Stomach smooth muscle (tissue), 2 donors: ENCODE results near the gene ZNF736.
"Not testable (repeated sequence)": the region's sequence is repeated elsewhere in the genome, so short reads cannot be mapped to it uniquely, and the experiment has no call there.

Source experiments
- H3K27ac ChIP-seq: one replicate; pipeline ENCODE4 v1.7.0; 2013; ENCODE audit warnings: mild to moderate bottlenecking, low read length, inconsistent platforms
- H3K27me3 ChIP-seq, 2 donors: one replicate each; pipeline ENCODE4 v1.7.0; 2013; ENCODE audit warnings: low read length in 2 of 2; ENCODE audit not compliant: insufficient read depth in 2 of 2, control insufficient read depth in 1 of 2
- H3K36me3 ChIP-seq, 2 donors: one replicate each; pipeline ENCODE4 v1.7.0; 2013; ENCODE audit warnings: low read length in 2 of 2; ENCODE audit not compliant: control insufficient read depth in 2 of 2, insufficient read depth in 2 of 2
- H3K4me1 ChIP-seq: one replicate; pipeline ENCODE4 v1.7.0; 2013; ENCODE audit warnings: low read length; ENCODE audit not compliant: control insufficient read depth, insufficient read depth
- H3K4me3 ChIP-seq, 2 donors: one replicate each; pipeline ENCODE4 v1.7.0; 2013; ENCODE audit warnings: low read length in 2 of 2
- H3K9ac ChIP-seq, 2 donors: one replicate each; pipeline ENCODE4 v1.7.0; 2013; ENCODE audit warnings: low read length in 2 of 2, mild to moderate bottlenecking in 1 of 2
- H3K9me3 ChIP-seq, 2 donors: one replicate each; pipeline ENCODE4 v1.7.0; 2013; ENCODE audit warnings: low read length in 2 of 2; ENCODE audit not compliant: control insufficient read depth in 2 of 2
- donor health status: healthy.
- donor health status: Pancreatic carcinoma.

The ZNF736 gene

DNA sequence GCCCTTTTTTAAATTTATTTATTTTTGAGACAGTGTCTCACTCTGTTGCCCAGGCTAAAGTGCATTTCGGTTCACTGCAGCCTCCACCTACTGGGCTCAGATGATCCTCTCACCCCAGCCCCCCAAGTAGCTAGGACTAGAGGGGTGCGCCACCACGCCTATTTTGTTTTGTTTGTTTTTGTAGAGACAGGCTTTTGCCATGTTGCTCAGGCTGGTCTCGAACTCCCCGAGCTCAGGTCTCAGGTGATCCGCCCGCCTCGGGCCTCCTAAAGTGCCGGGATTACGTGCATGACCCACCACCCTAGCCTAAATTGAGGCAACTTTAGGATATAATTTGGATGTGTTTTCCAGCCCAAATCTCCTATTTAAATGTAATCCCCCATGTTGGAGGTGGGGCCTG, 805 bp downstream of the ZNF736 start:
- Histone ChIP-seq H3K9me3 (no peaks in the 10 kb centered on the region), H3K27me3 (no peaks in the 10 kb centered on the region), H3K9ac (peak overlapping the region; percentile 93 to 96), H3K4me3 (peak overlapping the region; percentile 94 to 98), H3K36me3 (no peaks in the 10 kb centered on the region), H3K4me1 (peaks cover 17% of the 10 kb centered on the region), H3K27ac (peak overlapping the region; percentile 62)

DNA sequence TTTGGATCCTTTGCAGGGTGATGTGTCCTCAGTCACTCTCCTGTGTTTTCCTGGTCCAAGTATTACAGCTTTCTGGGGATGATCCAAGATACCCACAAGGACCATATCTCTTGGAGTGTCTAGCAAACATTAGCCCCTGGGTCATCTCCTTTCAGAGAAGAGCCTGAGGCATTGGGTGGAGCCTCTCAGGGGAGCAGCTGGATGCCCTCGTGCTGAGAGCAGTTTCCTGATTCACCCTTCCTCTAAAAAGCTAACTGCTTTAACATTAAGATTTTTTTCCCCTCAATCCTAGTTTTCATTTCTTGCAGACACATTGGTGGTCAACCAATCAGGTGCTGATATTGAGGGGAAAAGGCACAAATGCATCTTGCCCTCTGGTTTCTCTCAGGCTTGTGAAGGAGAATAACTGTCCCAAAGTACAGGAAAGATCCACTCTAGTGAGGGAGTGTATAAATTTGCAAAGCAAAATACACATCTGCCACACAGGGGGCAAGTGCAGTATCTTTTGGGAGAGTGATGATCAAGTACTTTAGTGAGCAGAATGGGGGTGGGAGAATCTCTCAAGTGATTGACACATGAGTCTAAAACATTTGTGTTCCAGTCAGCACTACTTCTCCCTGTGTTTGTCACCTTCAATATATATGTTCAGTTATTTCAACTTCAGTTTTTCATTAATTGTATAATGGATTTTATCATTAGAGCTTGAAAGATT, 2.4 kb downstream of the ZNF736 start:
- H3K27ac ChIP-seq, H3K36me3 ChIP-seq, H3K9ac ChIP-seq, H3K4me3 ChIP-seq, H3K9me3 ChIP-seq, H3K27me3 ChIP-seq: not testable (repeated sequence)
- H3K4me1 ChIP-seq, result peaks cover 17% of the 10 kb centered on the region

GRCh38 chr7:64320547-64321513, 7.1 kb downstream of the ZNF736 start:
- Histone ChIP-seq H3K9ac (no peak overlapping the region), H3K9me3 (no peaks in the 10 kb centered on the region), H3K27ac (no peak overlapping the region)

DNA sequence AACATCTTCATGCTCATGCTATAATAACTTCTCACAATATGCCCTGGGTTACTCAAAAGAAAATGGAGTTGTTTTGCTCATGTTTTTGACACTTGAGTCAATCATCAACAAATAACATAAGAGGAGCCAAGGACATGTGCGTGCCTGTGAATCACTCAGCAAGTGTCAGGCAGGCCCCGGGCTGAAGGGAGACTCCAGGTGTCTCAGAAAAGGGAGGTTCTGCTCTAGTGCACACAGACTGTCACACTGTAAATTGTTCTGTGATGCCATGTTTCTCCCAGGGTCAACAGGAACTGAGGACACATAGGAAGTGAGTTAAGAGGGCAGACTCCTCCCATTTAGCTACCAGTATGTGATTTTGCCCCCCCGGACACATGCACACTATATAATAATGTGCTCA, 10.4 kb downstream of the ZNF736 start:
- H3K9me3 ChIP-seq, H3K4me1 ChIP-seq, H3K27ac ChIP-seq, H3K27me3 ChIP-seq, H3K9ac ChIP-seq, H3K36me3 ChIP-seq, H3K4me3 ChIP-seq: not testable (repeated sequence)

More at GRCh38 chr7:64320547-64321513, 7.1 kb downstream of the ZNF736 start:
- Histone ChIP-seq H3K36me3 (no peaks in the 10 kb centered on the region), H3K27me3 (no peaks in the 10 kb centered on the region), H3K4me1 (peaks cover 1% of the 10 kb centered on the region), H3K4me3 (no peak overlapping the region)

- H3K27me3 ChIP-seq, H3K36me3 ChIP-seq, H3K4me1 ChIP-seq, H3K27ac ChIP-seq, H3K4me3 ChIP-seq, H3K9ac ChIP-seq: not testable (repeated sequence)
- H3K9me3 ChIP-seq, result peaks cover 39 to 46% of the 10 kb centered on the region in 2 donors
Observed at GRCh38 chr7:64348713-64349210, 35.0 kb downstream of the ZNF736 start.

DNA sequence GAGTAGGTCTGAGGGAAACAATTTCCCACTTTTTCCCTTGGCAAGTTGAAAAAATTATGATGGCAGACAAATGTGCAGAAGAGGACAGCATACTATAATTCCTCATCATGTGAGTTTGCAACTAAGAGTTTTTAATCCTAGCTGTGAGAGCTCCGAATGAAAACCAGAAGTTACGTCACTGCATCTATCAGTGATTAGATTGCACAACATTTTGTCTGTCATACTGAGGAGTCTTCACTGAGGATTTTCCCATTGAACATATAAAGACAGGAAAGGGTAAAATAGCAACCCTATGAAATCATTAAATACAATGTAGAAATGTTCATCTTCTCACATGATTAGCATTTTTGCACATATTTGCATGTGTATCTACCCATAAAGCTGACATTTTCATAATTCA, 45.8 kb downstream of the ZNF736 start:
- H3K4me3 ChIP-seq, result no peak overlapping the region
- no peaks in the 10 kb centered on the region for H3K27me3 ChIP-seq
- H3K36me3 ChIP-seq, result no peaks in the 10 kb centered on the region
- H3K27ac ChIP-seq, result no peak overlapping the region
- no peak overlapping the region for H3K9ac ChIP-seq
- no peaks in the 10 kb centered on the region for H3K4me1 ChIP-seq
- peaks cover 10 to 24% of the 10 kb centered on the region in 2 donors for H3K9me3 ChIP-seq

DNA sequence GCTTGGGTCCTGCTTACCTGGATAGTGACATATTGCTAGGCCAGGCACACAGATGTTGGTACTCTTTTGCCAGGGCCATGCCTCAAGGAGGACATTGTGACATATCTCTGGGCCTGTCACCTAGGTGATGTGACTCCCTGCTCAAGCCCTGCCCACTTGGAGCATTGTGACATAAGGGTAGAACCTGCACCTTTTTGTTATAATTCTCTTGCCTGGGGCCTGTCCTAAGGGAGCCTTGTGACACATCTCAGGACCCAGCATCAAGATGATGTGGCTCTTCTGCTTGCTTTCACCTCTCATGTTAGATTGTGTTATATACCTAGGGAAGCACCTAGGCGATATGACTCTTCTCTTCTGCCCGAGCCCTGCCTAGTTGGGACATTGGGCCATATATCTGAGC, 57.4 kb downstream of the ZNF736 start:
- H3K9ac ChIP-seq, result no peak overlapping the region
- no peaks in the 10 kb centered on the region for H3K36me3 ChIP-seq
- H3K4me3 ChIP-seq, result no peak overlapping the region
- H3K4me1 ChIP-seq, result no peaks in the 10 kb centered on the region
- peaks cover 10 to 13% of the 10 kb centered on the region in 2 donors for H3K9me3 ChIP-seq
- H3K27me3 ChIP-seq, result no peaks in the 10 kb centered on the region
- no peak overlapping the region for H3K27ac ChIP-seq

GRCh38 chr7:64373017-64373416, 59.3 kb downstream of the ZNF736 start:
- Histone ChIP-seq H3K27ac (no peak overlapping the region), H3K27me3 (no peaks in the 10 kb centered on the region), H3K9me3 (peaks cover 5 to 9% of the 10 kb centered on the region in 2 donors), H3K4me3 (no peak overlapping the region), H3K4me1 (no peaks in the 10 kb centered on the region), H3K9ac (no peak overlapping the region), H3K36me3 (no peaks in the 10 kb centered on the region)

DNA sequence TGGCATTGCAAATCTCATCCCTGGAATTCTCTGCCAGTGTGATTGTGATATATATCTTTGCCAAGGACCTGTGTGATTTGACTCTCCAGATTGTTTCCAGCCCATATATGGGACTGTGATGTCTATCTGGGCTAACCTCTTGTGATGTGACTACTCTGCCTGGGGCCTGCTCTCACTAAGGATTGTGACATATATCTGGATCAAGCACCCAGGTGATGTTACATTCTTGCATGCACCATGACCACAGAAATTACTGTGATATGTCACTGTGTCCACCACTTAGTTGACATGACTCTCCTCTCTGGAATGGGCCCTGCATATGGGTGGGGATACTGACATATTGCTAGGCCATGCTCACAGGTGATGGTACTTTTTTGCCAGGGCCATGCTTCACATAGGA, 86.6 kb downstream of the ZNF736 start:
- no peaks in the 10 kb centered on the region for H3K36me3 ChIP-seq
- no peak overlapping the region for H3K9ac ChIP-seq
- peaks cover 0 to 3% of the 10 kb centered on the region in 2 donors for H3K9me3 ChIP-seq
- H3K27ac ChIP-seq, result no peak overlapping the region
- no peaks in the 10 kb centered on the region for H3K4me1 ChIP-seq
- no peak overlapping the region for H3K4me3 ChIP-seq
- H3K27me3 ChIP-seq, result no peaks in the 10 kb centered on the region
